T-helper 1 cell treated with Interleukin-12 subunit alpha and Interleukin-12 subunit beta and Interleukin-4 antibody, amounts not matched to agents 30 μg/mL and 1 μg/mL, for 36 hours (primary cell): ENCODE results near the gene PPP1CA.
"Not testable (repeated sequence)": the region's sequence is repeated elsewhere in the genome, so short reads cannot be mapped to it uniquely, and the experiment has no call there.

Experiments
- H3K27ac Mint-ChIP-seq: one replicate; pipeline ENCODE4 v1.8.0; 2021; ENCODE audit warnings: mild to moderate bottlenecking, mixed read lengths
- H3K27me3 Mint-ChIP-seq: one replicate; pipeline ENCODE4 v1.8.0; 2021; ENCODE audit warnings: low read depth, mixed read lengths
- H3K36me3 Mint-ChIP-seq: one replicate; pipeline ENCODE4 v1.8.0; 2021; ENCODE audit warnings: low read depth, mixed read lengths
- H3K4me1 Mint-ChIP-seq: one replicate; pipeline ENCODE4 v1.8.0; 2021; ENCODE audit warnings: low read depth, mixed read lengths
- H3K4me3 Mint-ChIP-seq: one replicate; pipeline ENCODE4 v1.8.0; 2021; ENCODE audit warnings: mild to moderate bottlenecking, moderate library complexity, mixed read lengths
- H3K9me3 Mint-ChIP-seq: one replicate; pipeline ENCODE4 v1.8.0; 2021; ENCODE audit warnings: mixed read lengths

PPP1CA gene

DNA sequence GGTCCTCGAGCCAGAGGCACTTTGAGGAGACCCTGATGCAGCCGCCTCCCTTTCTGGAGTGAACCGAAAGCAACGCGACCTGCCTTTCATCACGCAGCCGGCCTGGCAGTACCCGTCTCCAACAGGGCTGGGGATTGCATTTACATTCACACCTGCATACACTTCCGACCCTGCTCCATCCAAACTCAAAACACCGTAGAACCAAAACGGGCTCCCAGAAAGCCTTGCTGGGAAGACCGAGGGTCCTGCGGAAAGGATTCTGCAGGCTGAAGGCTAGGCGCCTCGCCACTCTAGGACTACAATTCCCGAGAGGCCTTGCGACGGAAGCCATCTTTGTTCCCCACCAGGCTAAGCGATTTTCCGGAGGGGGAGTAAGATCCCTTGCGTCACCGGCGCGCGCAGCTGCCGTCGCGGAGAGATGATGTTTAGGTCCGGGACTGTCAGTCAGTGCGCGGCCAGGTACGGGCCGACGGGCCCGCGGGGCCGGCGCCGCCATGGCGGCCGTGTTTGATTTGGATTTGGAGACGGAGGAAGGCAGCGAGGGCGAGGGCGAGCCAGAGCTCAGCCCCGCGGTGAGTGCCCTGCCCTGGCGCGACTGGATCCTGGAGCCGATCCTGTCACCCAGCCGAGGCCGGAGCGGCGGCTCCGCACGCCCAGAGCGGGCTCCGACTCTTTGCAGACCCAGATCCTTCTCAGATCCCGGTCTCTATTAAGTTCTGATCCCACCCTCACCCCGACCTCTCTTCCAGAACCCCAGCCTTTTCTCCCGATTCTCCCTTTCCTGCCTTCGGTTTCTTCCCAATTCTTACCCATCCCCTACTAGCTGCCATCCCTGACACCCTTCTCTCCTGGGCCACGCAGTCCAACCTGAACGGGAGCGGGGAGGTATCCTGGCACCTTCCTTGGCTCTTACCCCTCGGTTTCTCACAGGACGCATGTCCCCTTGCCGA lies 26.7 kb upstream of the PPP1CA start, which contains the start of gene RPS6KB2:
TSS of gene RPS6KB2 (plus strand) at position 443 of the 950 bp plus-strand sequence. CDS start at position 495, 52 bp downstream.
- Mint-ChIP-seq H3K4me1 (peaks cover 26% of the 10 kb centered on the region), H3K4me3 (peak within 1 kb of the TSS; percentile 98), H3K9me3 (no peaks in the 10 kb centered on the region), H3K27me3 (no peaks in the 10 kb centered on the region), H3K27ac (peak within 1 kb of the TSS; percentile 96), H3K36me3 (peaks cover 17% of the 10 kb centered on the region)

DNA sequence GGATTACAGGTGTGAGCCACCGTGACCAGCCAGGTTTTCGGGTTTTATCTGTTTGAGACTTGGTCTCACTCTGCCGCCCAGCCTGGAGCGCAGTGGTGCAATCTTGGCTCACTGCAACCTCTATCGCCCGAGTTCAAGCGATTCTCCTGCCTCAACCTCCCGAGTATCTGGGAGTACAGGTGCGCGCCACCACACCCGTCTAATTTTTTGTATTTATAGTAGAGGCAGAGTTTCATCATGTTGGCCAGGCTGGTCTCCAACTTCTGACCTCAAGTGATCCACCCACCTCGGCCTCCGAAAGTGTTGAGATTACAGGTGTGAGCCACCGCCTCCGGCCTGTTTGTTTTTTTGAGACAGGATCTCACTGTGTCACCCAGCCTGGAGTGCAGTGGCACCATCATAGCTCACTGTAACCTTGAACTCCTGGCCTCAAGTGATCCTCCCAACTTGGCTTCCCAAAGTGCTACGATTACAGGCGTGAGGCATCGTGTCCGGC lies 25.8 kb upstream of the PPP1CA start:
- H3K36me3 Mint-ChIP-seq = peaks cover 17% of the 10 kb centered on the region
- H3K27ac Mint-ChIP-seq = peak overlapping the region; percentile 96
- not testable (repeated sequence) for H3K27me3 Mint-ChIP-seq, H3K9me3 Mint-ChIP-seq
- H3K4me3 Mint-ChIP-seq = peak overlapping the region; percentile 98
- peaks cover 27% of the 10 kb centered on the region for H3K4me1 Mint-ChIP-seq

DNA sequence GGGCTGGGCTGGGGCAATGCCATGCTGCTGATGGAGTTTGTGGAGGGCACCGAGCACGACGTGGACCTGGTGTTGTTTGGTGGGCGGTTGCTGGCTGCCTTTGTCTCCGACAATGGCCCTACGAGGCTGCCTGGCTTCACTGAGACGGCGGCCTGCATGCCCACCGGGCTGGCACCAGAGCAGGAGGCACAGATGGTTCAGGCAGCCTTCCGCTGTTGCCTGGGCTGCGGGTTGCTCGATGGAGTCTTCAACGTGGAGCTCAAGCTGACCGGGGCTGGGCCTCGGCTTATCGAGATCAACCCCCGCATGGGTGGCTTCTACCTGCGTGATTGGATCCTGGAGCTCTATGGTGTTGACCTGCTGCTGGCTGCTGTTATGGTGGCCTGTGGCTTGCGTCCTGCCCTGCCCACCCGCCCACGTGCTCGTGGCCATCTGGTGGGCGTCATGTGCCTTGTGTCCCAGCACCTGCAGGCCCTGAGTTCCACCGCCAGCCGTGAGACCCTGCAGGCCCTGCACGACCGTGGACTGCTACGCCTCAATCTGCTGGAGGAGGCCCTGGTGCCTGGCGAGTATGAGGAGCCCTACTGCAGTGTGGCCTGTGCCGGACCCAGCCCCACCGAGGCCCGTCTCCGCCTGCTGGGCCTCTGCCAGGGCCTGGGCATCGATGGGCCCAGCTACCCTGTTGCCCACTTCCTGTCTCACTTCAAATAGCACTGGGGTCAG lies 22.4 kb upstream of the PPP1CA start:
- peaks cover 19% of the 10 kb centered on the region for H3K4me1 Mint-ChIP-seq
- peaks cover 5% of the 10 kb centered on the region for H3K27me3 Mint-ChIP-seq
- no peak overlapping the region for H3K27ac Mint-ChIP-seq
- H3K36me3 Mint-ChIP-seq = peaks cover 5% of the 10 kb centered on the region
- H3K4me3 Mint-ChIP-seq = no peak overlapping the region
- H3K9me3 Mint-ChIP-seq = no peaks in the 10 kb centered on the region

DNA sequence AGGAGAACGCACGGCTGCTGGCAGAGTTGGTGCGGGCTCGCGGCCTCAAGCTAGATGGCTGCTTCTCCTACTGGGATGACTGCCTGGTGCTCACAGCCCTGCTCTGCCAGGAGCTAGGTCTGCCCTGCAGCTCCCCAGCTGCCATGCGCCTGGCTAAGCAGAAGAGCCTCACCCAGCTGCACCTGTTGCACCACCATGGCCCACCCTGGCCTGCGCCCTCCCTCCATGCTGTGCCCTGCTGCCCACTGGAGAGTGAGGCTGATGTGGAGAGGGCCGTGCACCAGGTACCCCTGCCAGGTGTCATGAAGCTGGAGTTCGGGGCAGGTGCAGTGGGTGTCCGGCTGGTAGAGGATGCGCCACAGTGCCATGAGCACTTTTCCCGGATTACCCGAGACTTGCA lies 21.8 kb upstream of the PPP1CA start:
- Mint-ChIP-seq H3K27me3 (peaks cover 5% of the 10 kb centered on the region), H3K9me3 (no peaks in the 10 kb centered on the region), H3K4me3 (no peak overlapping the region), H3K4me1 (peaks cover 17% of the 10 kb centered on the region), H3K36me3 (peaks cover 3% of the 10 kb centered on the region), H3K27ac (no peak overlapping the region)

DNA sequence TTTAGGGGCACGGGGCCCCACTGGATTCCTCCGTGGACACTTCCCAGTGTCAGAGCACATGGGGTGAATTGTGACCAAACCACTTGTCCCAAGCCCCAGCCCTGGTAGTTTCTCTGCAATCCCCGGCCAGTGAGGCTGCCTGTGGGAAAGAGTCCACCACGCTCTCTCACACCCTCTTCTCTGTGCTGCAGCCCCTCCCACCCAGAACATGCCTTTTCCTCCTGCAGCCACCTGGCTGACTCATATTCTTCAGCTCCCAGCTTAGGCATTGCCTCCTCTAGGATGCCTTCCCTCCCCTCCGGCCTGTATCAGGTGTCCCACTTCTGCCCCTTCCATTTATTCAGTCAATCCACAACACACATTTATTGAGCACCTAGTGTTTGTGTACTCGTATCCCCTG lies 21.2 kb upstream of the PPP1CA start:
- Mint-ChIP-seq H3K27me3 (peaks cover 5% of the 10 kb centered on the region), H3K27ac (no peak overlapping the region), H3K4me3 (peak overlapping the region; percentile 6), H3K4me1 (peaks cover 16% of the 10 kb centered on the region), H3K9me3 (no peaks in the 10 kb centered on the region), H3K36me3 (peaks cover 3% of the 10 kb centered on the region)

GRCh38 chr11:67421430-67422031 lies 19.9 kb upstream of the PPP1CA start:
- Mint-ChIP-seq H3K4me3 (peak overlapping the region; percentile 71), H3K27me3 (peaks cover 8% of the 10 kb centered on the region), H3K4me1 (peaks cover 12% of the 10 kb centered on the region), H3K36me3 (no peaks in the 10 kb centered on the region), H3K27ac (peak overlapping the region; percentile 55), H3K9me3 (no peaks in the 10 kb centered on the region)

DNA sequence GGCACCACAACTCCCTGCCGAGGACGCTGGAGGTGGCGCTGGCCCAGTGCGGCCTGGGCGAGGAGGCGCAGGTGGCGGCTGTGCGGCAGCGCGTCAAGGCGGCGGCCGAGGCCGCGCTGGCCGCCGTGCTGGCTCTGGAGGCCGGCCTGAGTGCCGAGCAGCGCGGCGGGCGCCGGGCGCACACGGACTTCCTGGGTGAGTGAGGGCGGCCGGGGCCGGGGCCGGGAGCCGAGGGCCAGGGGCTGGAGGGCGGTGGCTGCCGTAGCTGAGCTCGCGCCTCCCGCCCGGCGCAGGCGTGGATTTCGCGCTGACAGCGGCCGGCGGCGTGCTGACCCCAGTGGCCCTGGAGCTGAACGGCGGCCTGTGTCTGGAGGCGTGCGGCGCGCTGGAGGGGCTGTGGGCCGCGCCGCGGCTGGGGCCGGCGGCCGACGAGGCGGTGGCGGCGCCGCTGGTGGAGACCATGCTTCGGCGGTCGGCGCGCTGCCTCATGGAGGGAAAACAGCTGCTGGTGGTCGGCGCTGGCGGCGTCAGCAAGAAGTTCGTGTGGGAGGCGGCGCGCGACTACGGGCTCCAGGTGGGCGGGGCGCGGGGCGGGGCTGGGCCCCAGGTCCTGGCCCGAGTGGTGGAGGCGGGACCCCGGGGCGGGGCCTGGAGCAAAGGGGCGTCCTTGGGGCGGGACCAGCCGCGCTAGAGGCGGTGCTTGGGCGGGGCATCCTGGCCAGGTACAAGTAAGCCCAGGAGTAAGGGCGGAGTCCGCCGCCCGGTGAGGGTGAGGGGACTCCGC lies 19.2 kb upstream of the PPP1CA start:
- Mint-ChIP-seq H3K4me3 (peak overlapping the region; percentile 71), H3K4me1 (peaks cover 16% of the 10 kb centered on the region), H3K9me3 (no peaks in the 10 kb centered on the region), H3K36me3 (no peaks in the 10 kb centered on the region), H3K27me3 (peaks cover 15% of the 10 kb centered on the region), H3K27ac (peak overlapping the region; percentile 55)

DNA sequence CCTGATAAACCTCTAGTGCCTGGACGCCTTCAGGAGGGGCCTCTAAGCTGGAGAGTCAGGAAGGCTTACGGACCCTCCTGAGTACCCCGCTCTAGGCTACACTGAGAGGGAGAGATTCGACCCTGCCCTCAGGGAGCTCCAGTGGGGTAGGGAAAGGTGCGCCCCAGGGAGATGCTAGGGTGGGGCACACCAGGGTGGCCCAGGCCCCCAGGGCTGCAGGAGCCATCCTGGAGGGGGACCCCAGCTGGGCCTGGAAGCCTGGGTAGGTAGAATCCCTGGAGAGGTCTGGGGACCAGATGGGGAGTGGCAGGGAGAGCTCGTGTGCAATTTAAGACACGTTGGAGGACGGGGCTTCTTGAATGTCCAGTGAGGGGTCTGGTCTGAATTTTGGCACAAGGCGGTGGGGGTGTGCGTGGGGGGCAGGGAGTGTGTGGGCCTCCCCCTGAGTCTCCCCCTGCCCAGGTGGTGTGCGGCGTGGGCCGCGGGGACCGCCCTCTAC lies 18.5 kb upstream of the PPP1CA start:
- Mint-ChIP-seq H3K27ac (no peak overlapping the region), H3K9me3 (no peaks in the 10 kb centered on the region), H3K27me3 (peaks cover 15% of the 10 kb centered on the region), H3K4me1 (peaks cover 13% of the 10 kb centered on the region), H3K36me3 (no peaks in the 10 kb centered on the region), H3K4me3 (peak overlapping the region; percentile 72)

- H3K4me1 Mint-ChIP-seq = peaks cover 16% of the 10 kb centered on the region
- peak overlapping the region; percentile 72 for H3K4me3 Mint-ChIP-seq
These were observed 17.8 kb upstream of the PPP1CA start for GRCh38 chr11:67419325-67420049.

DNA sequence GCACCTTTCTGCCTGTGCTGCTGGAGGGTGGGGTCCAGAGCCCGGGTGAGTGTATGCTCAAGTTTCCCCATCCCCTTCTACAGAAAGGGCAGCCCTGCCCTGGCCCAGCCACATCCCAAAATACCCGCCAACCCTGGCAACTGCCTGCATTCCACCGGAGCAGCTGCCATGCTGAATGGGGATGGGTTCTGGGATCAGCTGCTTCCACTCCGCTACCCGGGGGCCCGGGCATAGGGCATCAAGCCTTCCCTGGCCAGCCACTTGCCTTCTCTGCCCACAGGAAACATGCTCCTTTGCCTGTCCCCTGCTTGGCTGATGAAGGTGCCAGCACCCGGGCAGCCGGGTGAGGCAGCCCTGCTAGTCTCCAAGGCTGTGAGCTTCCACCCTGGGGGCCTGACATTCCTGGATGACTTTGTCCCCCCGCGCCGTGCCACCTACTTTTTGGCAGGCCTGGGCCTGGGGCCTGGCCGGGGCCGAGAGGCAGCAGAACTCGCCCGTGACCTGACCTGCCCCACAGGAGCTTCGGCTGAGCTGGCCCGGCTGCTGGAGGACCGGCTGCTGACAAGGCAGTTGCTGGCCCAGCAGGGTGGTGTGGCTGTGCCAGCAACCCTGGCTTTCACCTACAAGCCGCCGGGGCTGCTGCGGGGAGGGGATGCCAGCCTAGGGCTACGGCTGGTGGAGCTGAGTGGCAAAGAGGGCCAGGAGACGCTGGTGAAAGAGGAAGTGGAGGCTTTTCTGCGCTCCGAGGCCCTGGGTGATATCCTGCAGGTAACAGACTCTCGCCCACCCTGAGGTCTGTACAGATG lies 17.0 kb upstream of the PPP1CA start:
- H3K4me3 Mint-ChIP-seq = peak overlapping the region; percentile 5
- peaks cover 15% of the 10 kb centered on the region for H3K27me3 Mint-ChIP-seq
- no peaks in the 10 kb centered on the region for H3K36me3 Mint-ChIP-seq
- H3K27ac Mint-ChIP-seq = no peak overlapping the region
- H3K9me3 Mint-ChIP-seq = no peaks in the 10 kb centered on the region
- peaks cover 16% of the 10 kb centered on the region for H3K4me1 Mint-ChIP-seq

More at GRCh38 chr11:67419325-67420049, 17.8 kb upstream of the PPP1CA start:
- Mint-ChIP-seq H3K27ac (no peak overlapping the region), H3K27me3 (peaks cover 15% of the 10 kb centered on the region), H3K9me3 (no peaks in the 10 kb centered on the region), H3K36me3 (no peaks in the 10 kb centered on the region)

- no peaks in the 10 kb centered on the region for H3K9me3 Mint-ChIP-seq
- no peak overlapping the region for H3K4me3 Mint-ChIP-seq
- peaks cover 3% of the 10 kb centered on the region for H3K36me3 Mint-ChIP-seq
- H3K27me3 Mint-ChIP-seq = peaks cover 21% of the 10 kb centered on the region
- peaks cover 25% of the 10 kb centered on the region for H3K4me1 Mint-ChIP-seq
- H3K27ac Mint-ChIP-seq = no peak overlapping the region
These were observed 15.8 kb upstream of the PPP1CA start for GRCh38 chr11:67417425-67417824.

DNA sequence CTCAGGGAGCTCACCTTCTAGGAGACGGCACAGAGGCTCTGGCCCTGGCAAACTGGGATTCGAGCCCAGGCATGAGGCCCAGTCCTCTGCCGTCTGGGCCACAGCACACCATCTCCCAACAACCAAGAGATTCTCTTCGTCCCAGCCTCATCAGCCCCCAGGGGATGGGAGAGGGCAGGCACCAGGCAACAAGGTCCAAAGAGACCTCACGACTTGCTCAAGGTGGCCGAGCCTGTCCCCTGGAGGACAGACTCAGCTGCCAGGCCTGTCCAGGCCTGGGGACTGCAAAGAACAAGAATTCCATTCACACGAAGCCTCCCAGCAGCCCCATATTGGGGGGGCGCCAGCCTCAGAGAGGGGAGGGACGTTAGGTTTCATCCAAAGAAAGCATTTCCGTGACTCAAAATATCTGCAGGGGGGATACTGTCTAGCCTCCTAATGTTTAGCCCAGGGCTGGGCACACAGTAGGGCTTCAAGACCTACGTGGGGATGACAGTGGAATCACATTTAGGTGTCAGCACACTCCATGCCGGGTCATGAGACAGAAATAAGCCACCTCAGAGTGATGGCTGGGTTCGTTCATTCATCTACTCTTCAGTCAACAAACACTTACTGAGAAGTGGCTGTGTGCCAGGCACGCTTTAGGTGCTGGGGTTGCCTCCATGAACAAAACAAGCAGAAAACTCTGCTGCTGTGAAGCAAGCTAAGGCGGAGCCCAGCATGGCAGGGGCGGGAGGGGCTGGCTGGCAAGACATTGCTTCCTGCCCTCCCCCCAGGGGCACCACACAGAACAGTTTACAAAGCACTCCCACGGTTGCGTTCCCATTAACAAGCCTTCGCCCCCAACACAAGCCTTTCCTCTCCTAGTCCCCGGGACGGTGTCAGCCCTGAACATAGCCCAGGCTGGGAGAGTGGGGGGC lies 15.0 kb upstream of the PPP1CA start:
- no peak overlapping the region for H3K27ac Mint-ChIP-seq
- H3K36me3 Mint-ChIP-seq = peaks cover 3% of the 10 kb centered on the region
- H3K9me3 Mint-ChIP-seq = no peaks in the 10 kb centered on the region
- H3K4me3 Mint-ChIP-seq = peak overlapping the region; percentile 54
- H3K27me3 Mint-ChIP-seq = peaks cover 21% of the 10 kb centered on the region
- H3K4me1 Mint-ChIP-seq = peaks cover 33% of the 10 kb centered on the region
